Adrenal gland (tissue), 5 donors: ENCODE results near the gene DUSP16.
A peak's percentile ranks its signal among the peaks of the same experiment; 100 is the strongest.

Experiments used
- POLR2A ChIP-seq, 2 donors: fragments of 450-650 bp; IDR thresholded peaks; one replicate each; pipeline ENCODE4 v1.6.1; 2017; ENCODE audit warnings: antibody characterized with exemption in 2 of 2, mild to moderate bottlenecking in 2 of 2, moderate library complexity in 1 of 2
- TF ChIP-seq, protein P1 (sequence below), 6 experiments: fragments of 450-650 bp in 4 of 6; fragments of 200-600 bp in 2 of 6; sonication (generic) in 1 of 6; IDR thresholded peaks; 1 replicate in 5 of 6; 2 replicates in 1 of 6; pipeline versions ENCODE4 v1.5.1 to v1.8.0; 2016 to 2021; ENCODE audit warnings: antibody characterized with exemption in 6 of 6, mild to moderate bottlenecking in 2 of 6, moderate library complexity in 1 of 6
- donor health status: DM: no; HTN: no; CAD: no.

GRCh38 chr12:12563290-12563928 lies 746 bp upstream of the DUSP16 start:
- TF ChIP-seq, protein P1, sequence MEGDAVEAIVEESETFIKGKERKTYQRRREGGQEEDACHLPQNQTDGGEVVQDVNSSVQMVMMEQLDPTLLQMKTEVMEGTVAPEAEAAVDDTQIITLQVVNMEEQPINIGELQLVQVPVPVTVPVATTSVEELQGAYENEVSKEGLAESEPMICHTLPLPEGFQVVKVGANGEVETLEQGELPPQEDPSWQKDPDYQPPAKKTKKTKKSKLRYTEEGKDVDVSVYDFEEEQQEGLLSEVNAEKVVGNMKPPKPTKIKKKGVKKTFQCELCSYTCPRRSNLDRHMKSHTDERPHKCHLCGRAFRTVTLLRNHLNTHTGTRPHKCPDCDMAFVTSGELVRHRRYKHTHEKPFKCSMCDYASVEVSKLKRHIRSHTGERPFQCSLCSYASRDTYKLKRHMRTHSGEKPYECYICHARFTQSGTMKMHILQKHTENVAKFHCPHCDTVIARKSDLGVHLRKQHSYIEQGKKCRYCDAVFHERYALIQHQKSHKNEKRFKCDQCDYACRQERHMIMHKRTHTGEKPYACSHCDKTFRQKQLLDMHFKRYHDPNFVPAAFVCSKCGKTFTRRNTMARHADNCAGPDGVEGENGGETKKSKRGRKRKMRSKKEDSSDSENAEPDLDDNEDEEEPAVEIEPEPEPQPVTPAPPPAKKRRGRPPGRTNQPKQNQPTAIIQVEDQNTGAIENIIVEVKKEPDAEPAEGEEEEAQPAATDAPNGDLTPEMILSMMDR (IDR thresholded peaks at IDR 0.05): no peak
- TF ChIP-seq POLR2A (IDR thresholded peaks at IDR 0.05): peak in 1 of 2 donors; percentile 46
